ENCODE measurements around the gene SRP54.
A peak's percentile ranks its signal among the peaks of the same experiment; 100 is the strongest.
"Not testable (repeated sequence)": the region's sequence is repeated elsewhere in the genome, so short reads cannot be mapped to it uniquely, and the experiment has no call there.

SRP54 gene

DNA sequence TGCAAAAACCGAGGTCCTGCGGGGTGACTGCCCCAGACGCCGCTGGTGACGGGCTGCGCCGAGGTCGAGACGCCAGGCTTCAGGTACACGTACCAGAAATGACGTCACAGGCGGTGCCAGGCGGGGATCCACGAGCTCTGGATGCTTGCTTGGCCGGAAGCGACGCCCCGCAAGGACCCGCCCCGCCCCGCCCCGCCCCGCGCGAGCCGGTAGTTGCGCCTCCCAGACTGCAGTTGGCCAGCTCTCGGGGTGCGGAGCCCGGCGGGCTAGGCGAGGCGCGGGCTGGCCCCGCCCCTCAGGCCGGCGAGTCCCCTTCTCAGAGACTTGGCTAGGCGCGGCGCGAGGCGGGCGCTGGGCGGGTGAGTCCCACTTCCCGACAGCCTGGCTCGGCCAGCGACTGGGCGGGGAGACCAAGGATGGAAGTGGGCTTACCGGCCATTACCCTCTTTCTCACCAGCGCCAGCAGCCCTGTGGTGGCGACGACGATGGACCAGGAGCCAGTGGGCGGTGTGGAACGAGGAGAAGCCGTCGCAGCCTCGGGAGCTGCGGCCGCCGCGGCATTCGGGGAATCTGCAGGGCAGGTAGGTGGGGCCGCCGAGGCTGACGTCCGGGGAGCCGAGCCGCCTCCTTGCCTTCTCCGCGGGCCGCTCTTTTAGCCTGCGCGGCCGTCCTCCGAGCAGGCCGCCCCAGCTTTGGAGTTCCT is 63.4 kb downstream of the SRP54 start, which contains the start of gene FAM177A1:
TSS of gene FAM177A1 (plus strand) at position 225 of the 703 bp plus-strand sequence. CDS start at position 417, 192 bp downstream.
- peak; percentile 95 to 96 for DNase-seq (ENCODE audit: low read depth in 1 of 2, low spot score in 1 of 2)

DNA sequence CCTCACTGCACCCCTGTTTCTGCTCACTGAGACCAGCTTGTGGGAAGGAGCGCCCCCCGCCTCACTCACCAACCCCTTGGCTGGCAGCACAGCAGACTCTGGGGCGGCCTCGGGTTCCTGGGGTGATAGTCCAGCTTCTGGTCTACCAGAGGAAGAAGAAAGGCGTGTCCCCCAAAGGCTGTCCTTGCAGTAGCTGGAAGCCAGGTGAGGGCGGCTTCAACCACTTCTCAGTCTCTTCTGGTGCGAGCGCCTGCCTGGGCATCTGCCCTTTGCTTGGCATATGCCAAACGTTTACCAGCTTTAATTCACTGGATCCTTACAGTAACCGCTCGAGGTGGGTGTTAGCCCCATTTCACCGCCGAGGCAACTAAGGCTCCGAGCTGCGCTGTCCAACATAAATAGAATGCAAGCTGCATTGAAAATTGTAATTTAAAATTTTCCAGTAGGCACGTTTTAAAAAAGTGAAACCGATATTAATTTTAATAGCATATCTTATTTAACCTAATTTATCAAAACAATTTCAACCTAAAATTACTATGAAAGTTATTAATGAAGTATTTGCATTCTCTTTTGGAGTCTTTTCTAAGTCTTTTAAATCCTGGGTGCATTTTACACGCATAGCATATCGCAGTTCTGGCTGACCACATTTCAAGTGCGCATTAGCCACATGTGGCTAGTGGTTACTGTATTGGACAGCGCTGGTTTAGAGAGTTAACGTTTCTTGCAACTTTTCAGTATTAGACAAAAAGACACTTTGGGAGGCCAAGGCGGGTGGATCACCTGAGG is 64.2 kb downstream of the SRP54 start:
- DNase-seq (ENCODE audit: low read depth in 1 of 2, low spot score in 1 of 2): peak in 1 of 2 donors; percentile 19

DNA sequence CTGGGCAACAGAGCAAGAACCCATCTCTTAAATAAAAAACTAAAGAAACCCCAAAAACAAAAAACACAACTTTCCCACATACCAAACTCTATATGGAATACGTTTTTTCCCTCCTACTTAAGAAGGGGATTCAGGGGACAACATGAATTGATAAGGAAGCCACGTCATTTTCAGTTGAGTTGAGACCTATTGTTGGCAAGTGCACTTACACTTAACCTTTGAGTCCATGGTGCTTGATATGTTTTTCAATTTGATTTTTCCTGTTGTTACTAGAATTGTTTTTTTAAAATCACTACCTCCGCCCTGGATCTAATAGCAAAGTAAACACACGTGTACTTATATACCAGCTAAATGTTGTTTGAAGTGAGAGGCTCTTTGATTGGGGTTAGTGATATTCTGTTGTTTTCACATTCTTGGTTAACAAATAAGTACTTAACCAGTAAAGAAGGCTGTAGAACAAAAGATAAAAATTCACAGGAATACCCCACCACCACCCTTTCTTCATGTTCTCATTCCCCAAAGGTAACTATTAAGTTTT is 65.3 kb downstream of the SRP54 start:
- DNase-seq (ENCODE audit: low read depth in 1 of 2, low spot score in 1 of 2): no peak

DNA sequence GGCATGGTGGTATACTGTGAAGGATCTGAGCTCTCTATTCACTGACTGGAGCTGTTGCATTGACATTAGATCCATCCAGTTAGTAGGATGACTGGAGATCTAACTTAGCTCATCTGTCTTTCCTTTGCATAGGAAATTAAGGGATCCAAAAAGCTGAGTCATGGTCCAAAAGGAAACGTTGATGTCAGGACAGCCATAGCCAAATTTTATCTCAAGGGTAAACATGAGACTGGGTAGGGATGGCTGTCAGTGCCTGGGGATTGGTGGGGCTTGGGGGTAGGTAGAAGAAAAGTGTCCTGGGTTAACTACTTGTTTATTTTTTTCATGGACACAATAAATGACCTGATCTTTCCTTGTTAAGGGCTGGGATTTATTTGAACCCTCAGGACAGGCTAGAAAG is 67.9 kb downstream of the SRP54 start:
- DNase-seq (ENCODE audit: low read depth in 1 of 2, low spot score in 1 of 2): no peak

DNA sequence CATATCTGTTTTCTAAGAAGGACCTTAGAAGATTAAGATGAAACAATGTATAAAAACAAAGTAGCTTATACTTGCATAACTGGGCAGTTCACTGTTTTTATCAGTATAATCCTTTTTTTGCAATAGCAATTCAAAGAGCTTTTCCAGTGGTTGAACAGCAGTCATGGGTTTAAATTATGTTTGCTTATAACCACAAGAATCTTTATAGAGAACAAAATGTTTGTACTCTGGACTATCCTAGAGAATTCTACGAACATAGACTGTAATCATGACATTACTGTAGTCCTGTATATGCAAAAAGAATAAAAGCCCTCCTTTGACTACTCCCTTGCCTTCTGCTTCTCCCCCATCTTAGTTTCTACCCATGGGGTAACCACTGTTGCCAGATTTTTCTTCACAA is 69.0 kb downstream of the SRP54 start:
- no peak for DNase-seq (ENCODE audit: low read depth in 1 of 2, low spot score in 1 of 2)

DNA sequence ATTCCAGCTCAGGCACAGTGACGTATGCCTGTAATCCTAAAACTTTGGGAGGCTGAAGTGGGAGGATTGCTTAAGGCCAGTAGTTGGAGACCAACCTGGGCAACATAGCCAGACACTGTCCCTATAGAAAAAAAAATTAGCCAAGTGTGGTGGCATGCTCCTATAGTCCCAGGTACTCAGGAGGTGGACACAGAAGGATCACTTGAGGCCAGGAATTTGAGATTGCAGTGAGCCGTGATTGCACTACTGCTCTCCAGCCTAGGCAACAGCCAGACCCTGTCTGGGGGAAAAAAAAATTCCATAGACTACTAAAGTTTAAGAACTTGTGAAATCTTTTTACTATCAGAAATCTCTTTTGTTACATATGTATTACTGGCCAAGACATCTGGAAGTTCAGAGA is 69.8 kb downstream of the SRP54 start:
- no peak for DNase-seq (ENCODE audit: low read depth in 1 of 2, low spot score in 1 of 2)

DNA sequence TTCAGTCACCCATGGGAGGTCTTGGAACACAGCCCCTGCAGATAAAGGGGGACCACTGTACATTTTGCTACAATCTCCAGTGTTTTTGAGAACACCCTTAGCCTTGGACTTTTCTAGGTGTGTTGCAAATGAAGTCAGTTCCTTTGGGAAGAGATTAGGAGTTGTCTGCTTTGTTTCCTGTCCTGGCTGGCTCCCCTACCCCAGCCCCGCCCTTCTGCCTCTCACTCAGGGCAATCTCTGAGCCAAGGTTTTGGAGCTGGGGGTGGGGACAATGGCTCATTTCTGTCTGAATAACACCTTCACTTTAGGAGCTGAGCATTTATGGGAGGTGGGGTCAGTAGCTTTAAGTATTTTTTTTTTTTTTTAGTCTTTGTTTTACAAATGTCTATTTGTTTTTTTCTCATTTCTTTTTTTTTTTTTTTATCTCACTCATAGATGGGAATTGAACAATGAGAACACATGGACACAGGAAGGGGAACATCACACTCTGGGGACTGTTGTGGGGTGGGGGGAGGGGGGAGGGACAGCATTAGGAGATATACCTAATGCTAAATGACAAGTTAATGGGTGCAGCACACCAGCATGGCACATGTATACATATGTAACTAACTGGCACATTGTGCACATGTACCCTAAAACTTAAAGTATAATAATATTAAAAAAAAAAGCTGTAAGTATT is 78.5 kb downstream of the SRP54 start:
- not testable (repeated sequence) for DNase-seq (ENCODE audit: low read depth in 1 of 2, low spot score in 1 of 2)

DNA sequence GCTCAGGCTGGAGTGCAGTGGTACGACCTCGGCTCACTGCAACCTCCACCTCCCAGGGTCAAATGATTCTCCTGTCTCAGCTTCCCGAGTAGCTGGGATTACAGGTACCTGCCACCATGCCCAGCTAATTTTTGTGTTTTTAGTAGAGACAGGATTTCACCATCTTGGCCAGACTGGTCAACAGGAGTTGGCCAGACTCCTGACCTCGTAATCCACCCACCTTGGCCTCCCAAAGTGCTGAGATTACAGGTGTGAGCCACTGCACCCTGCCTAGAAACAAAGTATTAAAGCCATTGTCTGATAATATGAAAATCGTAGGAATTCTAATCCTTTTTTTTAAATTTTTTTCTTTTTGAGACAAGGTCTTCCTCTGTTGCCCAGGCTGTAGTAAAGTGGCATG is 82.9 kb downstream of the SRP54 start:
- not testable (repeated sequence) for DNase-seq (ENCODE audit: low read depth in 1 of 2, low spot score in 1 of 2)

DNA sequence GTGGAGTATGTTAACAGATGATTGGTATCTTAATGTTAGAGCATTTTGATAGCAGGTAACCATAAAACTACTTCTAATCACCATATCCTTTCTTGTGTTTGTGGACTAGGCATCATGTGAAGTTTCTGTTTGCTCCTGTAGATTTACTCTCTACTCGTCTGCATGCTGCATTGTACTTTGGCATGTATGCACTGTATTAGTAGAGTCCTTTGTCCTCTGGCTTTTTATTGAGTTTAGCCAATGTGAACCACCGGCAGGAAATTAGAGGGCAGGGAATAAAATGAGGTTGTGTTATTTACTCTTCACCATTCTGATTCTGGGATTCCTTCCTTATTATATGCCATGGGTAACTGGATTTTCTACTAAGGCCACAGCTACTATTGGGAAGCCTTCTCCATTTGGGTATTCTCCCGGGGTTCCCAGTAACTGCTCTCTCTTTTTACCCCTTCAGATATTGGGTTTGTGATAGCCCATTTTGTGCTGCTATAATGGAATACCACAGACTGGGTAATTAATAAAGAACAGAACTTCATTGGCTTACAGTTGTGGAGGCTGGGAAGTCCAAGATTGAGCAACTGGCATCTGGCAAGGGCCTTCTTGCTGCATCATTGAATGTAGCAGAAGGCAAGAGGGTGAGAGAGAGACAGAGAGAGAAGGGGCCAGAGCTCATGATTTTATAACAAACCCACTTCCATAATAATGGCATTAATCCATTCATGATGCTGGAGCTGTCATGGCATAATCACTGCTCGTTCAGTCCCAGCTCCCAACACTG is 85.6 kb downstream of the SRP54 start:
- no peak for DNase-seq (ENCODE audit: low read depth in 1 of 2, low spot score in 1 of 2)

DNA sequence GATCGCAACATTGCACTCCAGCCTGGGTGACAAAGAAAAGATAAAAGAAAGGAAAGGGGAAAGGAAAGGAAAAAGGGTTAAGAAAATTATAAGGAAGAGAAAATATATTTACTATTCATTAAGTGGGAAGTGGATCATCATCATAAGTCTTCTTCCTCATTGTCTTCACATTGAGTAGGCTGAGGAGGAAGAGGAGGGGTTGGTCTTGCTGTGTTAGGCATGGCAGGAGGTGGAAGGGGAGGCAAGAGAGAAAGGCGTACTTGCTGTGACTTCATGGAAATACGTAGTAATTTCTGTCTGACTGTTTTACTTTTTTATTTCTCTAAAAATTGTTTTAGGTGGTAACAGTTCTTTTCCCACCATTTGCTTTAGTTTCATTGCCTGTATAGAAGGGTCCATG is 89.4 kb downstream of the SRP54 start:
- no peak for DNase-seq (ENCODE audit: low read depth in 1 of 2, low spot score in 1 of 2)

DNA sequence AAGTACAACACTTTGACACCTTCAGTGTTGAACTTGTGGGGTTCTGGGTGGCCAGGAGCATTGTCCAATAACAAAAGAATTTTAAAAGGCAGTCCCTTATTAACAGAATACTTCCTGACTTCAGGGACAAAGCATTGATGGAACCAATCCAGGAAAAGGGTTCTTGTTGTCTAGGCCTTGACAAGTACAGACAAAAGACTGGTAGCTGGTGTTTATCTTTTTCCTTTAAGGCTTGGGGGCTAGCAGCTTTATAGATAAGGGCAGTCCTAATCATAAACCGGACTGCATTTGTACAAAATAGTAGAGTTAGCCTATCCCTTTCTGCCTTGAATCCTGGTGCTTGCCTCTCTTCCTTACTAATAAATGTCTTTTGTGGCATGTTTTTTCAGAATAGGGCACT is 90.7 kb downstream of the SRP54 start:
- DNase-seq (ENCODE audit: low read depth in 1 of 2, low spot score in 1 of 2): no peak

DNA sequence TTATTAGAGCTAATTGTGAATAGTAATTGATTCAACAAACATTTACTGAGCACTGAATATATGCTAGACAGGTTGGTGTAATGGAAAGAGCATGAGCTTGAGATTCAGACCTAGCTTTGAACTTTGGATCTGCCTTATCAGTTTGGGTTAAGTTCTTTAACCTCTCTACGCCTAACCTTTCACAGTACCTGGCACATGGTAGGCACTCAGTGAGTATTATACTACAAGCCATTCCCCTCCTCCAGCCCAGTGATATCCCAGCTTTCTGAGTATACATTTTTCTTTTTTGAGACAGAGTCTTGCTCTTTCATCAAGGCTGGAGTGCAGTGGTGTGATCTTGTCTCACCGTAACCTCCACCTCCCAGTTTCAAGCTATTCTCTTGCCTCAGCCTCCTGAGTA is 95.3 kb downstream of the SRP54 start:
- no peak for DNase-seq (ENCODE audit: low read depth in 1 of 2, low spot score in 1 of 2)

Data from stimulated activated CD4-positive, alpha-beta T cell treated with anti-CD3 and anti-CD28 coated beads, Interleukin-15, amount 100 ng/mL, for 1 hour (primary cell).